CD4-positive, alpha-beta memory T cell (primary cell): ENCODE results near the gene CIART. TPM values are rescaled to one million over a fixed set of nuclear protein-coding genes. Genes with fewer than 3 reads are reported as not detected.
A peak's percentile ranks its signal among the peaks of the same experiment; 100 is the strongest.
"Not testable (repeated sequence)": the region's sequence is repeated elsewhere in the genome, so short reads cannot be mapped to it uniquely, and the experiment has no call there.

ENCODE experiments used
- CTCF ChIA-PET: fragments of 350-600 bp; sonication (Branson Sonifier 250); formaldehyde crosslinking; loops from one replicate; lab custom pipeline; 2021; ENCODE audit warnings: inconsistent platforms; ENCODE audit not compliant: partially characterized antibody; lab: Charles Lee
- POLR2A ChIA-PET: fragments of 350-600 bp; sonication (Branson Sonifier 250); formaldehyde crosslinking; loops from one replicate; lab custom pipeline; 2021; ENCODE audit not compliant: partially characterized antibody; lab: Charles Lee
- DNase-seq, 5 donors: peaks; one replicate each; pipeline versions ENCODE4 v3.0.0 to v3.0.0-alpha.2; 2020 to 2022; ENCODE audit warnings: mixed read lengths in 1 of 5
- H3K27ac ChIP-seq: one replicate; pipeline ENCODE4 v1.7.0; 2013; ENCODE audit warnings: low read depth, low read length
- H3K27me3 ChIP-seq: 2 replicates; pipeline ENCODE4 v1.7.0; 2013; ENCODE audit warnings: mild to moderate bottlenecking, low read length, moderate library complexity; ENCODE audit not compliant: insufficient read depth
- H3K36me3 ChIP-seq: 2 replicates; pipeline ENCODE4 v1.7.0; 2013; ENCODE audit warnings: mild to moderate bottlenecking, low read length, moderate library complexity; ENCODE audit not compliant: insufficient read depth
- H3K4me1 ChIP-seq: 2 replicates; pipeline ENCODE4 v1.7.0; 2013; ENCODE audit warnings: mild to moderate bottlenecking, low read length, moderate library complexity; ENCODE audit not compliant: insufficient read depth
- H3K4me3 ChIP-seq, 2 donors: one replicate each; pipeline ENCODE4 v1.7.0; 2013; ENCODE audit warnings: low read length in 2 of 2, mild to moderate bottlenecking in 1 of 2
- H3K9me3 ChIP-seq, 2 donors: one replicate each; pipeline ENCODE4 v1.7.0; 2013; ENCODE audit warnings: low read length in 2 of 2, control low read depth in 1 of 2; ENCODE audit not compliant: control insufficient read depth in 1 of 2
- H3K27ac Mint-ChIP-seq, 7 donors: one replicate each; pipeline ENCODE4 v1.8.0; 2020 to 2021; ENCODE audit warnings: mixed read lengths in 7 of 7, mild to moderate bottlenecking in 6 of 7, inconsistent platforms in 3 of 7, moderate library complexity in 3 of 7
- H3K27me3 Mint-ChIP-seq, 2 donors: one replicate each; pipeline ENCODE4 v1.8.0; 2020 to 2021; ENCODE audit warnings: mixed read lengths in 2 of 2
- H3K36me3 Mint-ChIP-seq, 2 donors: one replicate each; pipeline ENCODE4 v1.8.0; 2020 to 2021; ENCODE audit warnings: mixed read lengths in 2 of 2, inconsistent platforms in 1 of 2, mild to moderate bottlenecking in 1 of 2
- H3K4me1 Mint-ChIP-seq, 4 donors: one replicate each; pipeline ENCODE4 v1.8.0; 2020 to 2021; ENCODE audit warnings: mixed read lengths in 4 of 4, mild to moderate bottlenecking in 1 of 4
- H3K4me3 Mint-ChIP-seq, 8 donors: one replicate each; pipeline ENCODE4 v1.8.0; 2020 to 2021; ENCODE audit warnings: mixed read lengths in 8 of 8, mild to moderate bottlenecking in 7 of 8, moderate library complexity in 6 of 8, inconsistent platforms in 3 of 8
- H3K9me3 Mint-ChIP-seq, 8 donors: one replicate each; pipeline ENCODE4 v1.8.0; 2020 to 2021; ENCODE audit warnings: mixed read lengths in 8 of 8, mild to moderate bottlenecking in 5 of 8, inconsistent platforms in 3 of 8, moderate library complexity in 1 of 8
- intact Hi-C: fragments of 100-400 bp; cut with micrococcal nuclease; formaldehyde crosslinking; loops from one replicate; pipeline ENCODE4 v1.15.1; 2023
- polyA plus RNA-seq, 2 donors: library from polyadenylated mRNA; unstranded; fragments of 300-500 nt; fragmentation: Illumina TruSeq; gene quantifications; one replicate each; pipeline ENCODE4 v1.2.3, GENCODE V29; 2021
- total RNA-seq, 2 experiments: library from RNA; stranded (reverse); gene quantifications; one replicate each; pipeline ENCODE4 v1.2.3, GENCODE V29; 2021

Gene CIART
- total and polyA plus RNA-seq, 4 experiments from 2014 or later, result 0.36 to 2.6 (median 0.81) TPM

DNA sequence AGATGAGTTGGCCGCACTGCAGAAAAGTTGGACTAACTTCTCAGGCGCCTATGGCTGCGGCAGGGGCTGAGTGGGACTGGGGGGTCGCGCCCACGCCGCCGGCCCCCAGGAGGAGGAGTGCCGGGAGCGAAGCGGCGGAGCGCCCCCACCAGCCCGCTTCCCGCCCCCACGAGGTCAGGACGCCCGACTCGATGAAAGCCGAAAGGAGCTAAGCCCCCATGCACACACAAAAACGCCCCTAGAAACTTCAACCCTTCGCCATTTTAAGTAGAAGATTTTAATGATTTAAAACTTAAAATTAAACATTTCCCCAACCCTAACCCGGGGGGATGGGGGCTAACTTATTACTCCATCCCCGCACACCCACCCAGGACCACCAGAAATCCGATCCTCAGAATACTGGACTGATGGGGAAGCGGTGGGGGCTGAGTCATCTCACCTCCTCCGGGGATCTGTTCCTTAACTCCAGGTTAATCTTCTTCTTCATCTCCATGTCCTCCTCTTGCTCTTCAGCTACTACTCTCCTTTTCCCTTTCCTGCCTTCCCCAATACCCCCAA lies 47.0 kb upstream of the CIART start:
- H3K36me3 ChIP-seq, result no peaks in the 10 kb centered on the region
- no peaks in the 10 kb centered on the region for H3K9me3 ChIP-seq
- no peaks in the 10 kb centered on the region for H3K27me3 ChIP-seq
- H3K9me3 Mint-ChIP-seq, result no peaks in the 10 kb centered on the region
- ChIA-PET POLR2A (interaction anchor here (0.7 to 3.9 kb wide), 18 partner anchors 12 to 394 kb away, joined by 3 to 55 read pairs (median 6); partner anchors contain the start of genes APH1A, CIART, ENSA and MCL1), CTCF (interaction anchor here (0.7 to 1.0 kb wide), 3 partner anchors 21 to 46 kb away, joined by 3 to 4 read pairs (median 3); no protein-coding TSS in a partner anchor)
- intact Hi-C loops, result no loop called here
- H3K27ac ChIP-seq, result peak overlapping the region; percentile 99
- DNase-seq, result peak; percentile 23 to 48 (median 35)
- H3K27me3 Mint-ChIP-seq, result no peaks in the 10 kb centered on the region
- peaks cover 12 to 19% (median 16%) of the 10 kb centered on the region in 4 donors for H3K4me1 Mint-ChIP-seq
- H3K4me3 Mint-ChIP-seq, result no peak overlapping the region
- H3K27ac Mint-ChIP-seq, result no peak overlapping the region
- H3K4me3 ChIP-seq, result peak overlapping the region; percentile 76 to 100
- peaks cover 22% of the 10 kb centered on the region for H3K4me1 ChIP-seq
- peaks cover 4 to 10% of the 10 kb centered on the region in 2 donors for H3K36me3 Mint-ChIP-seq

DNA sequence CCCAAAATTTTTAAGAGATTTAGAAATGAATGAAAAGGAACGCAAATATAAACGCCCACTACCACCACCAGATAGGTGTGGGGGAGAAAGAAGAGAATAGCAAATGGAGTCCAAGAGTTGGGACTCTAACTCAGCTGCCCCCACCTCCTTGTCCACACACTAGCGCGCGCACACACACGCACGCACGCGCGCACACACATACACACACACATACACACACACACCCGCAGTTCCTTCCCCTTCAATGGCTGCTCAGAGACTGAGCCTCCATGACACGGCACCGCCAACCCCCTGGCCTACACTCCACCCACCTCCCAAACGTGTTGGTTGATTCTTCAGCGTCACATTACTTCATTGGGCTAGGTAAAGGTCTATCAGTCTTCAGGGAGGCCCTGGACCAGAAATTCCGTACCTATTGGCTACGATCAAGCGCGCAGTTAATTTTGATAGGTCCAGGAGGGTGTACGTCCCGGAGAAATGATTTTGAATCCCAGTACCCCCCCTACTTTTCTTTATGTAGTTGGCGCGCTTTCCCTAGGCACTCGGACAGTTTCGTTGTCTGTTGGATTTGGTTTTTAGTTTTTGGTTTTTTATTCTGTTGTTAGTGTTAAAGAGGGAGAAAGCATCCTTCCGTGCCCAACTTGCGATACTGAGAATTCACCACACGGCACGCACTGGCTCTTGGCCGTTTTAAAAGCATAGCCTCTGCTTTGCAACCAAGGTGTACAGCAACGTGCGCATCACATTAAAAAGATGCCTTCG lies 46.3 kb upstream of the CIART start, which contains the start of gene ANP32E:
Gene ANP32E, minus strand, starts transcription at position 261 of the 762 bp plus-strand sequence. CDS start 326 bp downstream, outside the sequence.
- no peaks in the 10 kb centered on the region for H3K27me3 ChIP-seq
- H3K27me3 Mint-ChIP-seq, result no peaks in the 10 kb centered on the region
- H3K4me3 Mint-ChIP-seq, result peak within 1 kb of the TSS in 6 of 8 donors; percentile 26 to 96 (median 94)
- H3K9me3 ChIP-seq, result no peaks in the 10 kb centered on the region
- H3K4me3 ChIP-seq, result peak within 1 kb of the TSS; percentile 76 to 100
- intact Hi-C loops, result loop anchor here (1.0 to 2.0 kb wide), 6 partner anchors 19 to 393 kb away; partner anchors contain the start of genes CIART, ENSA and RPRD2
- H3K36me3 ChIP-seq, result no peaks in the 10 kb centered on the region
- peaks cover 22% of the 10 kb centered on the region for H3K4me1 ChIP-seq
- peaks cover under 1 to 10% of the 10 kb centered on the region in 2 donors for H3K36me3 Mint-ChIP-seq
- peak within 1 kb of the TSS in 6 of 7 donors; percentile 96 to 100 (median 99) for H3K27ac Mint-ChIP-seq
- no peaks in the 10 kb centered on the region for H3K9me3 Mint-ChIP-seq
- ChIA-PET CTCF (interaction anchor here (0.7 to 1.0 kb wide), 3 partner anchors 21 to 46 kb away, joined by 3 to 4 read pairs (median 3); no protein-coding TSS in a partner anchor), POLR2A (interaction anchor here (0.7 to 3.9 kb wide), 19 partner anchors 12 to 393 kb away, joined by 3 to 55 read pairs (median 6); partner anchors contain the start of genes APH1A, CIART, ENSA and MCL1)
- peaks cover 12 to 19% (median 16%) of the 10 kb centered on the region in 4 donors for H3K4me1 Mint-ChIP-seq
- H3K27ac ChIP-seq, result peak within 1 kb of the TSS; percentile 99
- DNase-seq, result peak; percentile 96 to 99 (median 98)

DNA sequence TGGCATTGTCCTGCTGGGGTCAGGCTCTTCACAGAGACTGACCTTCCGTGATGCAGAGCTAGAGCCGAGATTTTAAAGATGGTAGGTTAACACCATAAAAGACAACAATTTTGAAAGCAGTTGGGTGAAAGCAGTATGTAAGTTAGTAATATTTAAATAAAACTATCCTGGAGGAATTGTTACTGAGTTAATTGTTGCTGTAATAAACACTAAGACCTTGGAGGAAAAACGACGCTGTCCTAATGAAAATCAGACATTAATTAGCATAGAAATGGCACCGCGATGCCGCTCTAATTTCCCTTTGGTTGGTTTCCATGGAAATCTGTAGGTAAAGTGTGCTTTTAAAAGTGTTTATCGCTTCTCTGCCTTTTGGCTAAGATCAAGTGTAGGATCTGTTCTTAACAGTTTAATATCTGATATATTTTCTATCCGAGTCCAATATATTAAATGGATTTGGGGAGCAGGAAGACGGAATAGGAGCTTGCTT lies 45.7 kb upstream of the CIART start:
- CTCF ChIA-PET, result interaction anchor here (1.0 kb wide), 1 partner anchor 45 kb away, joined by 3 read pairs; no protein-coding TSS in a partner anchor
- Mint-ChIP-seq H3K9me3 (no peaks in the 10 kb centered on the region), H3K27ac (peak overlapping the region in 1 of 7 donors; percentile 26), H3K4me3 (no peak overlapping the region), H3K36me3 (peaks cover 0 to 10% of the 10 kb centered on the region in 2 donors), H3K27me3 (no peaks in the 10 kb centered on the region), H3K4me1 (peaks cover 12 to 19% (median 16%) of the 10 kb centered on the region in 4 donors)
- POLR2A ChIA-PET, result interaction anchor here (0.7 to 3.9 kb wide), 8 partner anchors 13 to 343 kb away, joined by 3 to 27 read pairs (median 6); partner anchors contain the start of genes APH1A, MCL1, PLEKHO1 and RPRD2
- peaks cover 22% of the 10 kb centered on the region for H3K4me1 ChIP-seq
- no peaks in the 10 kb centered on the region for H3K36me3 ChIP-seq
- peak overlapping the region; percentile 52 to 76 for H3K4me3 ChIP-seq
- intact Hi-C loops, result loop anchor here (1.0 to 2.0 kb wide), 6 partner anchors 19 to 393 kb away; partner anchors contain the start of genes CIART, ENSA and RPRD2
- H3K9me3 ChIP-seq, result no peaks in the 10 kb centered on the region
- H3K27me3 ChIP-seq, result no peaks in the 10 kb centered on the region
- no peak for DNase-seq
- peak overlapping the region; percentile 99 for H3K27ac ChIP-seq

DNA sequence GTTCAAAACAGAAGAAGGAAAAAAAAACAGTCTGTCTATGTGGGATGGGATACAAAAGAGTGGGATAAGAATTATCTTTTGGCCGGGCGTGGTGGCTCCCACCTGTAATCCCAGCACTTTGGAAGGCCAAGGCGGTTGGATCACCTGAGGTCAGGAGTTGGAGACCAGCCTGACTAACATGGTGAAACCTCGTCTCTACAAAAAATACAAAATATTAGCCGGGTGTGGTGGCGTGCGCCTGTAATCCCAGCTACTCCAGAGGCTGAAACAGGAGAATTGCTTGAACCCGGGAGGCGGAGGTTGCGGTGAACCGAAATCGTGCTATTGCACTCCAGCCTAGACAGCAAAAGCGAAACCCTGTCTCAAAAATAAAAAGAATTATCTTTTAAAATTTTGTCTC lies 45.2 kb upstream of the CIART start:
- not testable (repeated sequence) for H3K27me3 Mint-ChIP-seq, H3K9me3 ChIP-seq, H3K27me3 ChIP-seq, H3K36me3 Mint-ChIP-seq, H3K9me3 Mint-ChIP-seq, H3K27ac ChIP-seq, DNase-seq, H3K36me3 ChIP-seq, H3K4me3 ChIP-seq
- ChIA-PET CTCF (interaction anchor here (1.0 kb wide), 1 partner anchor 44 kb away, joined by 3 read pairs; no protein-coding TSS in a partner anchor), POLR2A (interaction anchor here (0.7 to 3.9 kb wide), 3 partner anchors 14 to 309 kb away, joined by 3 to 27 read pairs (median 3); partner anchors contain the start of gene APH1A)
- intact Hi-C loops, result loop anchor here (2.0 kb wide), 1 partner anchor 128 kb away; the partner anchor contains the start of gene RPRD2
- H3K4me3 Mint-ChIP-seq, result peak overlapping the region in 2 of 8 donors; percentile 26 to 49
- peaks cover 22% of the 10 kb centered on the region for H3K4me1 ChIP-seq
- peak overlapping the region in 1 of 7 donors; percentile 26 for H3K27ac Mint-ChIP-seq
- H3K4me1 Mint-ChIP-seq, result peaks cover 12 to 19% (median 16%) of the 10 kb centered on the region in 4 donors

GRCh38 chr1:150237746-150238145 lies 44.6 kb upstream of the CIART start:
- peaks cover 0 to 10% of the 10 kb centered on the region in 2 donors for H3K36me3 Mint-ChIP-seq
- no peak for DNase-seq
- H3K27me3 Mint-ChIP-seq, result no peaks in the 10 kb centered on the region
- H3K27ac Mint-ChIP-seq, result no peak overlapping the region
- ChIA-PET POLR2A (no interaction called here), CTCF (no interaction called here)
- no peaks in the 10 kb centered on the region for H3K9me3 Mint-ChIP-seq
- Histone ChIP-seq H3K27ac (no peak overlapping the region), H3K36me3 (no peaks in the 10 kb centered on the region), H3K4me3 (no peak overlapping the region), H3K9me3 (no peaks in the 10 kb centered on the region), H3K4me1 (peaks cover 19% of the 10 kb centered on the region), H3K27me3 (no peaks in the 10 kb centered on the region)
- H3K4me3 Mint-ChIP-seq, result peak overlapping the region in 2 of 8 donors; percentile 41 to 49
- peaks cover 12 to 19% (median 15%) of the 10 kb centered on the region in 4 donors for H3K4me1 Mint-ChIP-seq
- intact Hi-C loops, result loop anchor here (2.0 kb wide), 1 partner anchor 127 kb away; the partner anchor contains the start of gene RPRD2

DNA sequence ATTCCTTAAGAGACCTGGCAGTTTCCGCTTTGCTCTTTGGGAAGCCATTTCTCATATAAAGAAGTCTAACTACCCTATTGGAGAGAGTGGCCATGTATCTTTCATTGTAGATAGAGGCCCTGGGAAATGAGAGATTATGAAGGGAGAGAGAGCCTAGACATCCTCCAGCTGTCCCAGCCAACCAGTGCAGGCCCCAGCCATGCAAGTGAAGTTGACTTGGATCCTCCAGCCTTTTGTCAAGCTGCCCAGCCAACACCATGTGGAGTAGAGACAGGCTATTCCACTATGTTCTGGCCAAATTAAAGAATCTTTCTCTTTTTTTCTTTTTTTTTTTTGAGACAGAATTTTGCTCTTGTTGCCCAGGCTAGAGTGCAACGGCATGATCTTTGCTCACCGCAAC lies 39.4 kb upstream of the CIART start:
- H3K4me1 Mint-ChIP-seq, result no peaks in the 10 kb centered on the region
- no peak for DNase-seq
- no peaks in the 10 kb centered on the region for H3K36me3 ChIP-seq
- no peak overlapping the region for H3K27ac ChIP-seq
- H3K4me3 ChIP-seq, result no peak overlapping the region
- ChIA-PET POLR2A (no interaction called here), CTCF (no interaction called here)
- intact Hi-C loops, result no loop called here
- H3K27me3 ChIP-seq, result no peaks in the 10 kb centered on the region
- H3K27me3 Mint-ChIP-seq, result no peaks in the 10 kb centered on the region
- no peaks in the 10 kb centered on the region for H3K9me3 ChIP-seq
- H3K36me3 Mint-ChIP-seq, result no peaks in the 10 kb centered on the region
- H3K4me1 ChIP-seq, result no peaks in the 10 kb centered on the region
- no peaks in the 10 kb centered on the region for H3K9me3 Mint-ChIP-seq
- H3K27ac Mint-ChIP-seq, result no peak overlapping the region
- H3K4me3 Mint-ChIP-seq, result no peak overlapping the region
